SW 1271 (cell line): Measurements from ENCODE around the gene RTKN2.
"Not testable (repeated sequence)": the region's sequence is repeated elsewhere in the genome, so short reads cannot be mapped to it uniquely, and the experiment has no call there.

ENCODE experiments used
- DNase-seq, 2 experiments: peaks; one replicate each; lab custom pipeline; 2025; lab: John Stamatoyannopoulos, UW

Gene RTKN2

GRCh38 chr10:62258926-62259325 lies 9.7 kb downstream of the RTKN2 start:
- DNase-seq, result no peak

DNA sequence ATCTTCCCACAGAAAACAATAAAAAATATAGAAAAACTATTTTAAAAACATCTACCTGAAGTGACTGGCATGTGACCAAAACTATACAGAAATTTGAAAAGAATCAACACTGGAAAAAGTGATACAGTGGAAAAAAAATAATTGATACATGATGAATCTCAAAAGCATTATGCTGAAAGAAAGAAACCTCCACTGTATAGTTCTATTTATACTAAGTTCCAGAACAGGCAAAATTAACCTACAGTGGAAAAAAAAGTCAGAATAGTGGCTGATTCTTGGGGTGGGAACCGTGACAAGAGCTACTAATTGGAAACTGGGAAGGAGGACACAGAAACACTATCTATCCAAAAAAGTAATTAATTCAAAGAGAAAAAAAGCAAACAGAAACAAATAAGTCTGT lies 14.9 kb downstream of the RTKN2 start:
- no peak for DNase-seq

GRCh38 chr10:62252051-62252450 lies 16.6 kb downstream of the RTKN2 start:
- no peak for DNase-seq

- DNase-seq, result peak; percentile 32 to 63
Measured at GRCh38 chr10:62250594-62251198, 17.9 kb downstream of the RTKN2 start.

GRCh38 chr10:62249957-62250356 lies 18.7 kb downstream of the RTKN2 start:
- DNase-seq, result no peak

- DNase-seq, result peak in 1 of 2 experiments; percentile 28
Measured at GRCh38 chr10:62248465-62248864, 20.2 kb downstream of the RTKN2 start.

- peak in 1 of 2 experiments; percentile 57 for DNase-seq
Measured at GRCh38 chr10:62244785-62245467, 23.7 kb downstream of the RTKN2 start.

DNA sequence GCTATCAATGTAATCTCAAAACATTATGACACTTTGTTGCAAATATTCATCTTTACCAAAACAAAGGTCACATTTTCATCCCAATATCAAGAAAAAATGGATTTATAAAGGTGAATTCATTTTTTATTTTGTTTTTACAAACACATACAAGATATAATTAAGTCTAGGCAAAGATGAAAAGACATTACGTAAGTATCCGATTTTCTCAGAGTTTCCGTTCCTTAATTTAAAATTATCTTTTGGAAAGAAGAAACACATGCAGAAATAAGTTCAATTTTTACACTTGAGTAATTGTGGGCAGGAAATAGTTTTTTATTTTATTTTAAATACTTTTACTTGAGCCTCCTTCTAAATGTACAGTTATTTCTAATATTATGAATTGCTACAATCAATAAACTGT lies 24.6 kb downstream of the RTKN2 start:
- no peak for DNase-seq

GRCh38 chr10:62243647-62243997 lies 25.0 kb downstream of the RTKN2 start:
- DNase-seq, result no peak

DNA sequence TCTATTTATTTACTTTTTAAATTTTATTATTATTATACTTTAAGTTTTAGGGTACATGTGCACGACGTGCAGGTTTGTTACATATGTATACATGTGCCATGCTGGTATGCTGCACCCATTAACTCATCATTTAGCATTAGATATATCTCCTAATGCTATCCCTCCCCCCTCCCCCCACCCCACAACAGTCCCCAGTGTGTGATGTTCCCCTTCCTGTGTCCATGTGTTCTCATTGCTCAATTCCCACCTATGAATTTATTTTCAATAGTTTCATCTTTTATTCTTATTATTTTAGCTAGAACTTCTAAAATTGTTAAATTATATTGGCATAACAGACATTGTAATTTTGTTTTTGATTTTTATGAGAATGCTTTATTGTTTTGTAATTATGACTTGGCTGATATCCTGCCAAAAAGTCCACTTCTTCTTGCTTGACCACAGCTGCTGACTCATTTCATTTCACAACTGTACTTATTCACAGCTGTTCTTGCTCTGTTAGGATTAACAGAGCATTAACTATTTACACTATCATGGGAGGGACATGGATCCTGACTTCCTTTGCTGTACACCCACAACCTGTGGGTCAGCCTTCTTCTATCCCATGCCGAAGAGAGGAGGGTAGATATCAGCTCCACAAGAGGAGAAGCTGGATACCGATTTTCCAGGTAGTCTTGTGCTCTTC lies 25.5 kb downstream of the RTKN2 start:
- peak; percentile 44 to 75 for DNase-seq

- not testable (repeated sequence) for DNase-seq
Measured at GRCh38 chr10:62241521-62241920, 27.1 kb downstream of the RTKN2 start.

DNA sequence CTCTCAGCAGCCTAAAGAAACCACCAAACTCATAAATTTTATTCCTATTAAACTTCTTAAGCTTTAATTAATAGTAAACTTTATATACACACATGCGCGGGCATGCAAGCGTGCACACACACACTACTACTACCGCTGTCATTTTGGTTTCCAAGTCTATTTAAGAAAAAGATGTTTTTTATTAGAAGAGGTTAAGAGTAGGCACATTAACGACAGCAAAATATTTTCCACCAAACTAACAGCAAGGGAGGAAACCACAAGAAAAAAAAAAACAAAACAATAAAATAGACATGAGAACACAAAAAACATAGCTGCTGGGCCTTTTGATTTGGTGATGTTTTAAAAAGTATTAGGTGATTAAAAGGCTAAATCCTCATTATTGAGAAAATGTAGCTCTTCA lies 28.6 kb downstream of the RTKN2 start:
- DNase-seq, result no peak

GRCh38 chr10:62238880-62239279 lies 29.8 kb downstream of the RTKN2 start:
- DNase-seq, result no peak

DNA sequence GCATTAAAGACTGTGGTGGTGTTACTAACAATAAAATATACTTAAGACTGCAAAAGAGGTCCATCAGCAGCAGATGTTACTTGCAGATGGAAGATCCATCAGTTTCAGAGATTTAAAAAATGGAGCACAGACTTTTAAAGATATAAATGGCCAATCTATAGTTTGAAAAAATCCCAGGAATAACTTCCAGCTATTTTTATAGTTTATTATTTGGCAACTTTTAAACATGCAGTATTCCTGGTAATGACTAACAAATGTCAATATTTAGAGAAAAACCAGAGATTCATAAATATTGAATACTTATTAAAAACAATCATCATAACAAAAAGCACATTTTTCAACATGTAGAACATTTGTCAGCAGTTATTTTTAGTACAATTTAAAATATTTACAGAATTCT lies 30.7 kb downstream of the RTKN2 start:
- DNase-seq, result no peak

DNA sequence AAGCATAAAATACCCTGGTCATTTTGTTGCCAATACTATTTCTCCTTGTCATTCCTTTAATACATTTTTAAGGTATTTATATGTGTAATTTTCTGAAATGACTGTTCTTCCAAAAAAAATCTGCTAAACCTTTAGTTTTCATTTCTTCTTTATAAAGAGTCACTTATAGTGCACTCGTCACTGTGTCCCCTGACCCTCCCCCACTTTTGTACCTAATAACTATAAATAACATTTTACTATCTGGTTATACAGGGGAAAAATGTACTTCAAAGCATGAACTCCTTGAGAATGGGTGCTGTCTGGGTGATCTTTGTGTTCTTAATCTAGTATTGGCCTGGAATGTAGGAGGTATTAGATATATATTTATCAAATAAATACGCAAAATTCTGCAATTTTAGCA lies 31.1 kb downstream of the RTKN2 start:
- DNase-seq, result no peak

DNA sequence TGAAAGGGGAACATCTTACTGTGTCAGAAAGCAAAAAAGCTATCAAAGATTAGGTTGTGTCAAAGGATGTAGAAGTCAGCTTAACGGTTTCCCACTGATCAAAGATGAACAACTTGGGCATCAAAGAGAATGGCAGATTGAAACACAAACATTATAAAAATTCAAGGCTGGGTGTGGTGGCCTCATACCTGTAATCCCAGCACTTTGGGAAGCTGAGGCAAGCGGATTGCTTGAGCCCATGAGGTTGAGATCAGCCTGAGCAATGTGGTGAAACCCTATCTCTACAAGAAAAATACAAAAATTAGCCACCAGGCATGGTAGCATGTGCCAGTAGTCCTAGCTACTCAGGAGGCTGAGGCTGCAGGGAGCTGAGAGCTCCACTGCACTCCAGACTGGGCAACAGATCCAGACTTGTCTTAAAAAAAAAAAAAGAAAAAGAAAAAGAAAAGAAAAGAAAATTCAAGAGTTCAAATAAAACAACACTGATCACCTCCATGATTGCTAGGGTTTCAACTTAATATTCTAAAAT lies 34.5 kb downstream of the RTKN2 start:
- no peak for DNase-seq

DNA sequence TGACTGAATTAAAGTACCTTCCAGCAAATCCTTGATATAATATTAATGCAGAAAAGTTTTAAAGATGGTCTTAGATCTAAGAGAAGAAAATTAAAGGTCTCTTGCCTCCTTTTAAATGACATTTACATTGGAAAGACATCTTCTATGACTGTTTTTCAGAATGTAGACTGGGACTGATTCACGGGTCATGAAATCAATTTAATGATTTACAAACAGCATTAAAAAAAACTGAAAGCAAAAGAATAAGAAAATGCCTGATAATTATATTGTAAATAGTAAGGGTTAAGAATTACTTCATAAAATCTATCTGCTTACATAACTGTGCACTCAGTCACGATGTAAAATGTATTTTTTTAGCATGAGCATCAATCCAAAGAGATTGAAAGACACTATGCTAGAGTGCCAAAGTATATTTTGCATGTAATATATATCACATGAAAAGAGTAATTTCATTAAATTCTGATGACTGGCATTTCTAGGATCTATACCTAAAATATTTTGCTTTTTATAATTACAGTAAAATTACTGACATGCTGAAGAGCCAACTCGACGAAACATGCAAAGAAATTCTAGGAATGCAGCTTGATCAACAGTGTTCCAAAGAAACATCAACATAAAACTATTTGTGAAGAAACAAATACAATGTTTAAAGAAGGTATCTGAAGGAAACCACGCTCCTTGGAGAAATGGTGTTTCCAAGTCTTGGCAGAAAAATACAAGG lies 35.1 kb downstream of the RTKN2 start:
- no peak for DNase-seq

DNA sequence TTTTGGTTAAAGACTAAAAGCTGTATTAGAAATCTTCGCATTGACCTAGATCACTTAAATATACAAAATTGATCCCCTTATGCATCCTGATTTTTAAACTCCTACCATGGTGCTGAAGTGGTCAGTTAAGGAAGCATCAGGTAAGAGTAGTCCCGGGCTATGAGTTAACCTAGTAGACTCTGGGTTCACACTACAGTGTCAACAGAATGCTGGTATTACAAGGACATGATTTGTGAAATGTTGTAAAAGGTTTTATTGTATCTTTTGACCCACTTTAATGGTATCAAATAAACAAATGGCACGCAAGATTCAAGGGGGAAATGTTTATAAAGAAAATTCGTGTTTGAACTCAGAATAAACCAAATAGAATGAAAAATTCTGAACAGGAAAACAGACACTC lies 36.8 kb downstream of the RTKN2 start:
- no peak for DNase-seq

DNA sequence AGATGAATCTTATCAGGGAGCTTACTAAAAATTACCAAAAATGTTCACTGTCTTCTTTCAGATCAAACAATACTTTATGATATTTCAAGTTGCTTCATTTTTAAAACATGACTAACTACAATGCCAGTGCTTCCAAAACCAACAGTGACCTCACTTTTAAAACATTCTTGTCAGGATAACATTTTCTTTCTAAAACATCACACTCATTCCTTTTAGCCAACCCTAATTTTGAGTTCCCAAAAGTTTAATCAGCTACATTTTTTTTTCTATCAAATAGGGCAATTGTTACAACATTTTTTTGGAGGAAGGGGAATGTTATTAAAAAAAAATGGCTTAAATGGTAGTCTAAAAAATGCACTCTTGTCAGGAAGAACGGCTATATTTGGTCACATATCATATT lies 37.3 kb downstream of the RTKN2 start:
- DNase-seq, result peak in 1 of 2 experiments; percentile 52

- no peak for DNase-seq
Measured at GRCh38 chr10:62230344-62231121, 38.1 kb downstream of the RTKN2 start.

GRCh38 chr10:62225362-62225761 lies 43.3 kb downstream of the RTKN2 start:
- DNase-seq, result no peak

GRCh38 chr10:62224606-62225005 lies 44.0 kb downstream of the RTKN2 start:
- peak in 1 of 2 experiments; percentile 7 for DNase-seq
